Neural progenitor cell (in vitro differentiated cells): ENCODE results near the gene RERE.

Experiments used
- CTCF ChIP-seq: fragments of 200-600 bp; sonication (generic); IDR thresholded peaks from 2 replicates; pipeline ENCODE4 v1.5.1; 2017; ENCODE audit warnings: antibody characterized with exemption, mild to moderate bottlenecking
- EZH2 ChIP-seq: fragments of 200-600 bp; sonication (generic); IDR thresholded peaks from 2 replicates; pipeline ENCODE4 v1.6.1; 2017; ENCODE audit warnings: antibody characterized with exemption, mild to moderate bottlenecking, moderate library complexity

DNA sequence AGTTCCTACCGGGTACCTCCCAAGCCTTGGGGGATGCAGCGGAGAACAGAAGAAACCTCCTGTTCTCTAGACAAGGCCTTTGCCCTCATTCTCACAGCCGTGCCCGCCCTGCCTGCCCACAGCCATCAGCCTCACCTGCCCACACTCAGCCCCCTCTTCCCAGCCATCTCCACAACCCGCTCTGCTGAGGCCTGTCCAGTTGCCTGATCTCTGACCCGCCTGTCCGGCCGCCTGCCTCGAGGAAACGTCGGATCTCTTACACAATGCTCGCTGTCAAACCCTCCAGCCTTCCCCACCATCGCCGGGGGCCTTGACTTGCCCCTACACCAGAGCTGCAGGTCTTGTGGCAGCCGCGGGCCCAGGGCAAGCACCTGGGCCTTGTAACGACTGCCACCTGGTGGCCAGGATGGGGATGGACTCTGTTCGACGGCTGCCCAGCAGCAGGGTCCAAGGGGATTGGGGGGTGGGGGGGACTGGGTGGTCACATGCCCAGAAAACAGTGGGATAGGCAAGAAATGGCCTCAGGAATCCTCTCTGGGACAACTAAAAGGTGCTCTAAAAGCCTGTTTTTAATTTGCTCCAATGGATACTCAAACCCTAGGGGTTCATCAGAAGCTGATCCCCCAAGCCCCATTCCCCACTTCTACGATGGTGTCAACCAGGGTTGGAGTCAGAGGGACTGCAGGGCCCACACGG, 468.5 kb downstream of the RERE start:
- peak; percentile 92 for TF ChIP-seq CTCF
- TF ChIP-seq EZH2, result no peak
